Immature natural killer cell (primary cell): ENCODE measurements around the gene OXT. TPM values are rescaled to one million over a fixed set of nuclear protein-coding genes. Genes with fewer than 3 reads are reported as not detected.
"Not testable (repeated sequence)": the region's sequence is repeated elsewhere in the genome, so short reads cannot be mapped to it uniquely, and the experiment has no call there.

Experiments used
- DNase-seq, 3 donors: peaks; one replicate each; pipeline ENCODE4 v3.0.0; 2022; ENCODE audit warnings: mixed read lengths in 1 of 3
- H3K27ac Mint-ChIP-seq, 6 donors: one replicate each; pipeline ENCODE4 v1.8.0; 2020; ENCODE audit warnings: mixed read lengths in 6 of 6, mild to moderate bottlenecking in 5 of 6, inconsistent platforms in 4 of 6, moderate library complexity in 3 of 6
- H3K27me3 Mint-ChIP-seq, 3 donors: one replicate each; pipeline ENCODE4 v1.8.0; 2020 to 2021; ENCODE audit warnings: low read depth in 3 of 3, mild to moderate bottlenecking in 3 of 3, mixed read lengths in 3 of 3, moderate library complexity in 3 of 3, inconsistent platforms in 1 of 3
- H3K36me3 Mint-ChIP-seq, 3 donors: one replicate each; pipeline ENCODE4 v1.8.0; 2020; ENCODE audit warnings: mixed read lengths in 3 of 3, inconsistent platforms in 2 of 3, mild to moderate bottlenecking in 2 of 3
- H3K4me1 Mint-ChIP-seq, 2 donors: one replicate each; pipeline ENCODE4 v1.8.0; 2020; ENCODE audit warnings: inconsistent platforms in 2 of 2, mild to moderate bottlenecking in 2 of 2, mixed read lengths in 2 of 2, moderate library complexity in 1 of 2
- H3K4me3 Mint-ChIP-seq, 5 donors: one replicate each; pipeline ENCODE4 v1.8.0; 2020; ENCODE audit warnings: mild to moderate bottlenecking in 5 of 5, mixed read lengths in 5 of 5, inconsistent platforms in 3 of 5, moderate library complexity in 3 of 5
- H3K9me3 Mint-ChIP-seq, 6 donors: one replicate each; pipeline ENCODE4 v1.8.0; 2020; ENCODE audit warnings: mild to moderate bottlenecking in 6 of 6, mixed read lengths in 6 of 6, inconsistent platforms in 4 of 6, moderate library complexity in 3 of 6
- polyA plus RNA-seq, 3 donors: library from polyadenylated mRNA; unstranded; fragments of 300-500 nt; fragmentation: Illumina TruSeq; gene quantifications; one replicate each; pipeline ENCODE4 v1.2.3, GENCODE V29; 2021

OXT gene
- 1 to 10 TPM in 1 of 3 donors, not detected in 2; 1.1 TPM for polyA plus RNA-seq

DNA sequence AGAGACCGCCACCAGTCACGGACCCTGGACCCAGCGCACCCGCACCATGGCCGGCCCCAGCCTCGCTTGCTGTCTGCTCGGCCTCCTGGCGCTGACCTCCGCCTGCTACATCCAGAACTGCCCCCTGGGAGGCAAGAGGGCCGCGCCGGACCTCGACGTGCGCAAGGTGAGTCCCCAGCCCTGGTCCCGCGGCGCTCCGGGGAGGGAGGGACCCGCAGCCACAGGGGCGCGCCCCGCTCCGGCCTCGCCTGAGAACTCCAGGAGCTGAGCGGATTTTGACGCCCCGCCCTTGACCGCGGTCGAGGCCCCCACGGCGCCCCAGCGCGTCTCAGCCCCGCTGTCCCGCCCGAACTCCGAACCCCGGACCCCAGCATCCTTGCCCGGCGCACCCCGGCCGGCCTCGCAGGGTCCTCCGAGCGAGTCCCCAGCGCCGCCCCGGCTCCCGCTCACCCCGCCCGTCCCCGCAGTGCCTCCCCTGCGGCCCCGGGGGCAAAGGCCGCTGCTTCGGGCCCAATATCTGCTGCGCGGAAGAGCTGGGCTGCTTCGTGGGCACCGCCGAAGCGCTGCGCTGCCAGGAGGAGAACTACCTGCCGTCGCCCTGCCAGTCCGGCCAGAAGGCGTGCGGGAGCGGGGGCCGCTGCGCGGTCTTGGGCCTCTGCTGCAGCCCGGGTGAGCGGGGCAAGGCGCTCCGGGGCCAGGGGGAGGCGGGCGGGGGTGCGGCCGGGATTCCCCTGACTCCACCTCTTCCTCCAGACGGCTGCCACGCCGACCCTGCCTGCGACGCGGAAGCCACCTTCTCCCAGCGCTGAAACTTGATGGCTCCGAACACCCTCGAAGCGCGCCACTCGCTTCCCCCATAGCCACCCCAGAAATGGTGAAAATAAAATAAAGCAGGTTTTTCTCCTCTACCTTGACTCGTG, at the start of gene OXT:
Gene OXT, plus strand, starts transcription at position 11 of the 920 bp plus-strand sequence. Its CDS starts 36 bp downstream, at position 47.
- Mint-ChIP-seq H3K27ac (peak within 1 kb of the TSS in 5 of 6 donors; percentile 49 to 79 (median 75)), H3K36me3 (peaks cover 0 to 3% (median 3%) of the 10 kb centered on the region in 3 donors), H3K4me1 (peaks cover 12 to 13% of the 10 kb centered on the region in 2 donors), H3K9me3 (no peaks in the 10 kb centered on the region), H3K4me3 (peak within 1 kb of the TSS; percentile 82 to 87 (median 84)), H3K27me3 (peaks cover 1 to 15% (median 4%) of the 10 kb centered on the region in 3 donors)
- peak; percentile 44 to 55 (median 53) for DNase-seq

DNA sequence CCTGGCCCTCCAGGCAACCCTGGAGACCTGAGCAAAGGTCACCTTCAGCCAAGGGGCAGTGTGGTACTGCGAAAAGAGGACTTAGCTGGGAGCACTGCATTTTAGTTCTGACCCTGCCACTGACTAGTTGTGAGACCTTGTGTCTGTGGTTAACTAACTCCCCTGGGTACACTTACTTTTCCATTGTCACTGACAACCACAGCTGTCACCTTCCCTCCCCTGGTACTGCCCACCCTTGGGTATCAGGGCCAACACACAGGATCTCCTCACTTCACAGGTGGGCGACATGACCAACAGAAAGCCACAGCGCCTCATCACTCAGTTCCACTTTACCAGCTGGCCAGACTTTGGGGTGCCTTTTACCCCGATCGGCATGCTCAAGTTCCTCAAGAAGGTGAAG, 49.6 kb upstream of the OXT start:
- H3K4me1 Mint-ChIP-seq, result no peaks in the 10 kb centered on the region
- H3K27me3 Mint-ChIP-seq, result peaks cover 0 to 7% (median 2%) of the 10 kb centered on the region in 3 donors
- peak overlapping the region in 4 of 6 donors; percentile 25 to 60 (median 53) for H3K27ac Mint-ChIP-seq
- peaks cover 21 to 61% (median 27%) of the 10 kb centered on the region in 3 donors for H3K36me3 Mint-ChIP-seq
- H3K9me3 Mint-ChIP-seq, result no peaks in the 10 kb centered on the region
- DNase-seq, result no peak
- H3K4me3 Mint-ChIP-seq, result no peak overlapping the region

DNA sequence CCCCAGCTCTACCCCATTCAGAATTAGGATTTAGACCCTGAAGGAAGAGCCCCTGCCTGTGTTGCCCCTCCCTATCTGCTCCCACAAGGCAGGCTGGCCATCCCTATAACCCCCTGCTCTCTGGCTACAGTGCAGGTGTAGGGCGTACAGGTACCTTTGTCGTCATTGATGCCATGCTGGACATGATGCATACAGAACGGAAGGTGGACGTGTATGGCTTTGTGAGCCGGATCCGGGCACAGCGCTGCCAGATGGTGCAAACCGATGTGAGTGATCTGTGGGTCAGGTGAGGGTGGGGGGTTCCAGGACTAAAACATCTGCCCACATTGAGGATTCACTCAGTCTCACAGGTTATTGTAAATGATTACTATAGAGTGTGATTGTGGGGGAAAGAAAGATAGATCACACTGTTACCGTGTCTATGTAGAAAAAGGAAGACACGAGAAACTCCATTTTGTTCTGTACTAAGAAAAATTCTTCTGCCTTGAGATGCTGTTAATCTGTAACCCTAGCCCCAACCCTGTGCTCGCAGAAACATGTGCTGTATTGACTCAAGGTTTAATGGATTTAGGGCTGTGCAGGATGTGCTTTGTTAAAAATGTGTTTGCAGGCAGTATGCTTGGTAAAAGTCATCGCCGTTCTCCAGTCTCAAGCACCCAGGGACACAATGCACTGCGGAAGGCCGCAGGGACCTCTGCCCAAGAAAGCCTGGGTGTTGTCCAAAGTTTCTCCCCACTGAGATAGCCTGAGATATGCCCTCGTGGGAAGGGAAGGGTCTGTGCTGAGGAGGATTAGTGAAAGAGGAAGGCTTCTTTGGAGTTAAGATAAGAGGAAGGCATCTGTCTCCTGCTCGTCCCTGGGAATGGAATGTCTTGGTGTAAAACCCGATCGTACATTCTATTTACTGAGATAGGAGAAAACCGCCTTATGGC, 48.6 kb upstream of the OXT start:
- not testable (repeated sequence) for H3K27me3 Mint-ChIP-seq, DNase-seq, H3K4me1 Mint-ChIP-seq, H3K4me3 Mint-ChIP-seq, H3K9me3 Mint-ChIP-seq
- H3K27ac Mint-ChIP-seq, result peak overlapping the region in 3 of 6 donors; percentile 9 to 52 (median 12)
- H3K36me3 Mint-ChIP-seq, result peaks cover 21 to 61% (median 22%) of the 10 kb centered on the region in 3 donors

DNA sequence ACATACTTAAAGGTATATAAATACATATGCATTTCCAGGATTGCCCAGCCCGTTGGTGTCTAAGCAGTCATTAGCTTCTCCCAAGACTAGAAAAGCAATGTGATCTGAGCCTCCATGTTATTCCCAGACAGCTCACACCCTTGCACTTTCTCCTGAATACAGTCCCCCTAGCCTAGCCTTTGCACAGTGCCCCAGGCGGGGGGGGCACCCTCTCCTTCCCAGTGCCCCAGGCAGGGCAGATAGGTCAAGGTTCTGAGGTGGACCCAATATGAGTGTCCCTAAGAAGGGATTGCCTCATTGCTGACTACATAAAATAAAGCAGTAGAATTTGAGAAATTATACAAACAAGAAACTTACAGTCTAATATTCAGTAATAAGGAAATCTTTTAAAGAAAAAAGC, 43.4 kb upstream of the OXT start:
- no peak for DNase-seq
- no peaks in the 10 kb centered on the region for H3K9me3 Mint-ChIP-seq
- H3K27ac Mint-ChIP-seq, result peak overlapping the region in 2 of 6 donors; percentile 35 to 42
- H3K36me3 Mint-ChIP-seq, result peaks cover 13 to 47% (median 19%) of the 10 kb centered on the region in 3 donors
- H3K27me3 Mint-ChIP-seq, result peaks cover 2 to 9% (median 2%) of the 10 kb centered on the region in 3 donors
- no peak overlapping the region for H3K4me3 Mint-ChIP-seq
- no peaks in the 10 kb centered on the region for H3K4me1 Mint-ChIP-seq

DNA sequence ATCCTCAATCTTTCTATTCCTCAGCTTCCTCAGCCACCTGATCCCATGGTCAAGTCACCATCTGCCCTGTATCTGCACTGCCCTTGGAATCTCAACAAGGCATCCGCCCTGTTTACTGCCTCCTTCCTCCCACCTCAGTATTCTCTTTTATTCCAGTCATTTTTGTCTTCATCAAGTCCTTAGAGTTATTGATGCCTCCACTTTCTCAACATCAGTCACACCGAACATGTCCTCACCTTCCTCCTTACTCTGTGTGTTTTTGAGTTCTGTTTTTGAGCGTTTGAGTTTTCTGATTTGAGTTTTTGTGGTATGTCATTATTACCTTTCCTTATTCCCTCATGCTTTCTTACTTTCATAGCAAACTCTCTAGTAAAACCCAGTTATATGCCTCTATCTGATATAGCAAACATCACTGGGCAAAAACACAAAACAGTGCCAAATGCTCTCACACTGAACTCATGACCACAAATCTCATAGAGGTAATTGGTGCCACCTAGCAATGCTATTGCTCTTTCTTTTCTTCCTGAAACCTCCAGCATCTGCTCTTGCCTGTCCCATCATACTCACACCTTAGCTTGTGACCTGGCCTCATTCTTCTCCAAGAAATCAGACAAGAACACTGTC, 39.8 kb upstream of the OXT start:
- no peak overlapping the region for H3K4me3 Mint-ChIP-seq
- H3K27me3 Mint-ChIP-seq, result peaks cover 2 to 6% (median 2%) of the 10 kb centered on the region in 3 donors
- H3K9me3 Mint-ChIP-seq, result no peaks in the 10 kb centered on the region
- DNase-seq, result no peak
- peaks cover 4 to 54% (median 28%) of the 10 kb centered on the region in 3 donors for H3K36me3 Mint-ChIP-seq
- H3K27ac Mint-ChIP-seq, result no peak overlapping the region
- no peaks in the 10 kb centered on the region for H3K4me1 Mint-ChIP-seq

DNA sequence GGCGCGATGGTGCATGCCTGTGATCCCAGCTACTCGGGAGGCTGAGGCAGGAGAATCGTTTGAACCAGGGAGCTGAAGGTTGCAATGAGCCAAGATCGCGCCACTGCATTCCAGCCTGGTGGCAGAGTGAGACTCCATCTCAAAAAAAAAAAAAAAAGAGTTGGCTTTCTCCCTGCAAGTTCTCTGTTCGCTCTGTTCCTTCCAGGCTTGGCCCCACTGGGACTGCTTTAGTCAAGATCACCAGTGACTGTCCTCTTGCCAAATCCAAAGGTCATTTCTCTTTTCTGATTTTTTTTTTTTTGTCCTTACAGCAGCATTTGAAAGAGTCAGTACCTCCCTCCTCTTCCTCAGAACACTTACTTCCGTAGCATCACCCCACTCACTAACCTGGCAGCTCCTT, 38.8 kb upstream of the OXT start:
- DNase-seq, result no peak
- H3K27ac Mint-ChIP-seq, result no peak overlapping the region
- peaks cover 0 to 47% (median 26%) of the 10 kb centered on the region in 3 donors for H3K36me3 Mint-ChIP-seq
- H3K27me3 Mint-ChIP-seq, result peaks cover 2 to 4% (median 2%) of the 10 kb centered on the region in 3 donors
- H3K4me1 Mint-ChIP-seq, result no peaks in the 10 kb centered on the region
- H3K4me3 Mint-ChIP-seq, result no peak overlapping the region
- no peaks in the 10 kb centered on the region for H3K9me3 Mint-ChIP-seq

DNA sequence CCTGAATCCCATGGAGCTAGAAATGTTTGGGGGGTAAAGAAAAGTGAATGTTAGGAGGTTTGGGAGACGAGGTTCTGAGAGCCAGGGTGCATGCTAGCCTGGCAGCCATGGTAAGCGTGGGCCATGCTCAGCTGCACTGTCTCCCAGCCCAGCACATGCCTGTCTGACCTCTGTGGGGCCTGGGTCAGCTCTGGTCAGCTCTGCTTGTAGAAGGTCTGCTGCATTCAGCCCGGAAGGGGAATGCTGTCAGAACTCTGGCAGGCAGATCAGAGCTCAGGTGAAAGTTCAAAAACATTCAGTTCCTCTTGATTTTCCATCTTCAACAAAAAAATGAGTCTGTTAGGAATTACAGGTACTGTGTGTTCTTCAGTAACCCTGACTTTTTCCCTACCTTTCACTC, 33.8 kb upstream of the OXT start:
- H3K4me1 Mint-ChIP-seq, result peaks cover 0 to 3% of the 10 kb centered on the region in 2 donors
- peaks cover 5 to 53% (median 24%) of the 10 kb centered on the region in 3 donors for H3K36me3 Mint-ChIP-seq
- DNase-seq, result no peak
- H3K9me3 Mint-ChIP-seq, result no peaks in the 10 kb centered on the region
- peak overlapping the region in 1 of 6 donors; percentile 30 for H3K27ac Mint-ChIP-seq
- peaks cover 2 to 9% (median 4%) of the 10 kb centered on the region in 3 donors for H3K27me3 Mint-ChIP-seq
- H3K4me3 Mint-ChIP-seq, result no peak overlapping the region

DNA sequence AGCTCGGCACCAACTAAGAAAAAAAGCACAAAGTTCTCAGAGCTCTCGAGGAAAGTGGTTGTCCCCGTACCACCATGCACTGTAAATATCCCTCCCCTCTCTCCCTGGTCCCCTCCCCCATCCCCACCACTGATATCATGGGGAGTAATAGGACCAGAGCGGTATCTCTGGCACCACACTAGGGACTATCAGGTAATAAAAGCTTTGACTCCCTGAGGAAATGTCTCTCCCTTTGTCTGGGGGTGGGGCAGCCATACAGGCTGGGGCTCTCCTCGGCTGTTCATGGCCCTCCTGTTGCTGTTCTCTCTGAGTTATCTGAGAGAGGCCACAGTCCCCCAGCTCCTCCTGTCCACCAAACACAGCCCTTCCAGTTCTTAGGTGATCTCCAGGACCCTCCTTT, 33.0 kb upstream of the OXT start:
- H3K36me3 Mint-ChIP-seq, result peaks cover 5 to 53% (median 24%) of the 10 kb centered on the region in 3 donors
- no peak overlapping the region for H3K4me3 Mint-ChIP-seq
- H3K4me1 Mint-ChIP-seq, result peaks cover 0 to 3% of the 10 kb centered on the region in 2 donors
- H3K27me3 Mint-ChIP-seq, result peaks cover 2 to 10% (median 4%) of the 10 kb centered on the region in 3 donors
- no peaks in the 10 kb centered on the region for H3K9me3 Mint-ChIP-seq
- H3K27ac Mint-ChIP-seq, result peak overlapping the region in 5 of 6 donors; percentile 2 to 56 (median 46)
- no peak for DNase-seq

DNA sequence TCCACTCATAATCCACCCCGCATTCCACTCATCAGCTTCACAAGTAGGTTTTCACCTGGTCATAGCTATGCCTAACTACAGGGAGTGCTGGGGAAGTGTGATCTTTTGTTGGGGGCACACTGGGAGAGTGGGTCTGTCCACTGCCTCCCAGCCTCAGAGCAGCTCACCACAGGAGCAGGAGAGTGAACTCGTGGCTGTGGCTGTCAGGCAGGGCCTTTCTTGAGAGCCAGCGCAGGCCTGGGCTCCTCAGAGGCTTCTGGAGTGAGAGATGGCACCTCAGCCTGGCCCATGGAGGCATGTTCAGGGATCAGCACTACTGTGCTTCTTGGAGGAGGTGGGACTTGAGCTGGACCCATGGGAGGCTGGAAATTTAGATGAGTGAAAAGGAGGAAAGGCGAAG, 32.0 kb upstream of the OXT start:
- Mint-ChIP-seq H3K27me3 (peaks cover 2 to 11% (median 4%) of the 10 kb centered on the region in 3 donors), H3K4me3 (no peak overlapping the region), H3K9me3 (no peaks in the 10 kb centered on the region), H3K27ac (no peak overlapping the region), H3K36me3 (peaks cover 5 to 46% (median 24%) of the 10 kb centered on the region in 3 donors), H3K4me1 (peaks cover 0 to 3% of the 10 kb centered on the region in 2 donors)
- no peak for DNase-seq

DNA sequence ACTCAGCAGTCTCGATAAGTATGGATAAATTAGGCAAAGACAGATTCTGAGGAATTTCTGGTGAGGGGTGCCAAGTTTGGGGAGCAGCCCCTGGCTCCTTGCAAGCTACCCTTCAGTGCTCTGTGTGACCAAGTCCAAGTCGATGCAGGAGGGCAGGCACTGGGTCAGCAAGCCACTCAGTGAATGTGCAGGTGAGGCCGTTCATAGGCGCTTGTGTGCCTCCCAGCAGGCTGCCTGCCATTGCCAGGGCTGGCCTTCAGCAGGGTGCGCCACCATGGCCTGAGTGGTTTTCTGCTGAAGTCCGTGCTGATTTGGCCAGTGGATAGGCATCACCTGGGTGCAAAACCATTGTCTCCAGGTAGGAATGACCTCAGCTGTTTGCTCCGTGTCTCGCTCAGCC, 31.3 kb upstream of the OXT start:
- no peaks in the 10 kb centered on the region for H3K9me3 Mint-ChIP-seq
- DNase-seq, result no peak
- H3K27ac Mint-ChIP-seq, result peak overlapping the region in 4 of 6 donors; percentile 4 to 52 (median 18)
- peaks cover 5 to 40% (median 19%) of the 10 kb centered on the region in 3 donors for H3K36me3 Mint-ChIP-seq
- peaks cover 4 to 6% of the 10 kb centered on the region in 2 donors for H3K4me1 Mint-ChIP-seq
- H3K4me3 Mint-ChIP-seq, result no peak overlapping the region
- peaks cover 2 to 16% (median 4%) of the 10 kb centered on the region in 3 donors for H3K27me3 Mint-ChIP-seq

DNA sequence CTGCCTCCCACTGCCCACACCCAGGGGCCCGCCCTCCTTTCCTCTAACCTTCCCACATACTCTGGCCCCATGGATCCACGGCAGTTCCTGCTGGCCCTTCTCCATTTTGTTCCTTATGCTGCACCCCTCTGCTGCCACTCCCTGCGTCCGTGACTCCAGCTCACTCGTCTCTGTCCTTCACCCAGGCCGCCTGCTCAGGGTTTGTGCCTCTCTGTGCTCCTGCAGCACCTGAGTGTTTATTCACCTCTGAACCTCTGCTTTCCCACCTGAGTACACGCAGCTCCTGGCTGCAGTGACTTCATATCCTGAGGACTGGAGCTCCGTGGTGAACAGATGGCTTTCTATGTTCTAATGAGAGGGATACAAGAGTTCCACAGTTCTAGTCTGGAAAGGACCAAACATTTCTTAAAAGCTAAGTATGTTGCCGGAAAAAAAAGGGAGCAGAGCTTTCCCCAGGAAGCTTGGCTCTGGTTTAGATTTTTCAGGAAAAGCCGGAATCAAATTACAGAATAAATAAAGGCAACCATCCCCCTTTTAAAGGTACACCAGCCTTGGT, 29.5 kb upstream of the OXT start:
- H3K4me1 Mint-ChIP-seq, result peaks cover 14% of the 10 kb centered on the region in 2 donors
- peak overlapping the region in 4 of 6 donors; percentile 62 to 71 (median 66) for H3K27ac Mint-ChIP-seq
- no peaks in the 10 kb centered on the region for H3K9me3 Mint-ChIP-seq
- no peak for DNase-seq
- no peak overlapping the region for H3K4me3 Mint-ChIP-seq
- peaks cover 6 to 16% (median 7%) of the 10 kb centered on the region in 3 donors for H3K27me3 Mint-ChIP-seq
- H3K36me3 Mint-ChIP-seq, result peaks cover 5 to 24% (median 10%) of the 10 kb centered on the region in 3 donors

DNA sequence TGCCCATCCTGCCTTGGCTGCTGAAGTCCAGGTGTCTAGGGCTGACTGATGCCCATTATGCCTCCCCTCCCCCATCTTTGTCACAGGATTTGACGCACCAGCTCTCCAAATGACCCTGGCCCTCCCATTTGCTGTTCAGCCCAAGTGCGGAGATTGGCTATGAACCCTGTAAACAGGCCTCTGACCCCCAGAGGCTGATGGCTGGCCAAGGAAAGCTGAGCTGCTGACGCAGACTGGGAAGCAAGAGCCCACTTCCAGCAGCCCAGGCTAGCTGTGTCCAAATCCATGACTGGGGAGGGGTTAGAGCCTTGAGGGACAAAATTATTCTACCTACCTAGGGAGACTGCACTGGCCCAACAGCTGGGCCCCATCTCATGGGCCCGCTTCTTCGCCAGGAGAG, 28.8 kb upstream of the OXT start:
- H3K4me3 Mint-ChIP-seq, result no peak overlapping the region
- H3K27me3 Mint-ChIP-seq, result peaks cover 6 to 16% (median 7%) of the 10 kb centered on the region in 3 donors
- DNase-seq, result no peak
- H3K27ac Mint-ChIP-seq, result peak overlapping the region in 1 of 6 donors; percentile 68
- no peaks in the 10 kb centered on the region for H3K9me3 Mint-ChIP-seq
- peaks cover 16% of the 10 kb centered on the region in 2 donors for H3K4me1 Mint-ChIP-seq
- H3K36me3 Mint-ChIP-seq, result peaks cover 5 to 21% (median 10%) of the 10 kb centered on the region in 3 donors
